Skeletal muscle cell (primary cell): Measurements from ENCODE around the gene PHPT1.
A peak's percentile ranks its signal among the peaks of the same experiment; 100 is the strongest.
"Not testable (repeated sequence)": the region's sequence is repeated elsewhere in the genome, so short reads cannot be mapped to it uniquely, and the experiment has no call there.

ENCODE experiments used
- DNase-seq: peaks from one replicate; pipeline ENCODE4 v3.0.0-alpha.2; 2010; ENCODE audit warnings: low read depth
- H3K4me3 ChIP-seq: 2 replicates; pipeline ENCODE4 v1.5.1; 2011; ENCODE audit warnings: low read depth, mild to moderate bottlenecking, control low read depth, low read length, moderate library complexity

Gene PHPT1

DNA sequence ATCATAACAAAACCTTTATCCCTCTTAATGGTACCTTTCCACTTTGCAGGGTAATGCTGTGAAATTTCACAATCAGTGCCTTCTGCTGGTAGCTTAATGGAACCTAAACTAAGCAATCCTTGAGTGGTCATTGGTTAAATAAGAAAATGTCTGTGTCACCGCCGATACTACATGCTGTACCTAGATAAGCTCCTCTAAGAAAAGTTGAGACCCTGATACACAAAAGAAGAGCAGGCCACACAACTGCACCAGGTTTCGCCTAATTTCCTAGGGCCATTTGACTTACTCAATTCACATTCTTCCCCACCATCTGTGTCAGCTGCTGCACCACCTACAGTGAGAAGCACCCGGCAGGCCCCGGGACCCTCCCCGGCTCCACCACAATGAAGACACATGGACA, 25.9 kb downstream of the PHPT1 start:
- no peak for DNase-seq
- no peak overlapping the region for H3K4me3 ChIP-seq

DNA sequence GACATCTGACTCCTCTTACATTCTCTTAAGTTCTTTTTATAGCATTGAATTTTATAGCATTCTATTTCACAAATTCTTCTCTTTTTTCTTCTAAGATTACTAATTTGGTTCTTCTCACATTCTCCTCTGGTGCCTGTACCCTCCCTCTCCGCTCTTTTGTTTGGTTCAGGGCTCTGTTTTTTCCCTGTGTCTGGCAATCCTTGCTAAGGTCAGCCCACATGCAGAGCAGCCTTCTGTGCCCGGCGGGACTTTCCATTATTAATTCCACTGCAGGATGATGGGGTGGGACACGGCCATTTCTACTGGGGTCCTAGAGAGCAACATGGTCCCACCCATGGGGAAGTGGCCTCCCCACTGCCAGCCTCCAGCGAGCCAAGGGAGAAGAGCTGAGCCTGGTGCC, 27.3 kb downstream of the PHPT1 start:
- no peak overlapping the region for H3K4me3 ChIP-seq
- no peak for DNase-seq

DNA sequence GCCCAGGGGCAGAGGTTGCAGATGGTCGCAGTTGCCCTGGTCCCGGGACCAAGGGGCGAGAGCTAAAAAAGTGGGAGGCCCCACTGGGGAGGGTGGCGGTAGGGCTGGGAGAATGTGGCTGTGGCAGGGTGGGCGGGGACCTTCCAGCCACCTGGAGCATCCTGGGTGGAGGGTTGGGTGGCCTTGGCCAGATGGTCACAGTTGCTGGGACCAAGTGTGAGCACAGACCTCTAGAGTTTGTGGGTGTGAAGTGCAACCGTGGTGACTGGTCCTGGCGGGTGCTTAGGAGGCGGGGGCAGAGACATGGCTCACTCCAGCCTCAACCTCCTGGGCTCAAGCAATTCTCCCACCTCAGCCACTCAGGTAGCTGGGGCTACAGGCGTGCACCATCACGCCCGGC, 31.4 kb downstream of the PHPT1 start:
- no peak for DNase-seq
- H3K4me3 ChIP-seq, result no peak overlapping the region

DNA sequence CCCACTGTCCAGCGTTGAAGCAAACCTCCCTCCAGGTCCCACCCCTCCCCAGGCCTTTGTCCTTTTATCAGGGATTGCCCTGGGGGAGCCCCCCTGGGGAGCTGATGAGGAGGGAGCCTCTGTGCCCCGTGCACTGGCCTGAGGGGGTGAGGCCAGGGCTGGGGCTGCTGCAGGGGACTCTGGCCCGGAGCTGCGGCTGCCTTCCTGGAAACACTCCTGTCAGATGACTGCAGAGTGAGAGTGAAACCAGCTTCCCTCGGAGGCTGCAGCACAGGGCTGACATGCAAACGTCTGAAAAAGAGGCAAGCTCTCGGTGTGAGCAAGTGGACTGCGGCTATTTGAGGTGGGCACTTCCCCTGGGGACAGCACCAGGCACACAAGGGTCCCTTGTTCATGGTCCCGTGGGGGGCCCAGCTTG, 32.5 kb downstream of the PHPT1 start:
- no peak for DNase-seq
- no peak overlapping the region for H3K4me3 ChIP-seq

DNA sequence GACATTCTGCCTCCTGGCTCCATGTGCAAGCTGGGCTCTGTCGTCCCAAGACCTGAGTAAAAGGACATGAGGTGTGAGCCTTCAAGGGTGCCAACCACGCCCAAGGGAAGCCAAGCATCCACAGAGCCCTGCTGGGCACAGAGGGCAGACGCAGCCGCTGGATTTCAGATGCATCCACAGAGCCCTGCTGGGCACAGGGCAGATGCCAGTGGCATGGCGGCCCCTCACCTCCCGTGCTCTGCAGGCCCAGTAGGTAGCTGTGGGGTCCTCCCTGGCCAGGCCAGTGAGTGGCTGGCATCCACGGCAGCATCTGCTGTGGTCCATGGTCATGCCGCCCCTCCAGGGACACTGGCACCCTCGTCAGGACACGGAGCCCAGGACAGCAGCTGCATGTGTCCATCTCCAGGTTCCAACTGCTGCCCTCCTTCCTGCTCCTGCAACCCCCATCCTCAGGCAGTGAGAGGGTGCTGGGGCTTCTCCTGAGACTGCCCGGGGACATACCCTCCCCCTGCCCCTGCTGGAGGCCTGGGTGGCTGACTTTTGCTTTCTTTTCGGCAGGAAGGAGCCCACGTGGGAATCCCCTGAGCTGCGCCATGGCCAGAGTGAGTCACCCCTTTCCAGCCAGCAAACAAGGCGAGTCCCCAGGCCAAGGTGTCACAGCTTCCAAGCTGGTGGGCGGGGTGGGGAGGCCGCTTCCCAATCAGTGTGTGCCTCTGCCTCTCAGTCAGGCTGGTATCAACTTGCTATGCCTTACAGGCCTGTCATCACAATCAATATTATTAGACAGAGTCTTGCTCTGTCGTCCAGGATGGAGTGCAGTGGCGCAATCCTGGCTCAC, 33.1 kb downstream of the PHPT1 start:
- DNase-seq, result peak; percentile 45
- peak overlapping the region; percentile 5 for H3K4me3 ChIP-seq

DNA sequence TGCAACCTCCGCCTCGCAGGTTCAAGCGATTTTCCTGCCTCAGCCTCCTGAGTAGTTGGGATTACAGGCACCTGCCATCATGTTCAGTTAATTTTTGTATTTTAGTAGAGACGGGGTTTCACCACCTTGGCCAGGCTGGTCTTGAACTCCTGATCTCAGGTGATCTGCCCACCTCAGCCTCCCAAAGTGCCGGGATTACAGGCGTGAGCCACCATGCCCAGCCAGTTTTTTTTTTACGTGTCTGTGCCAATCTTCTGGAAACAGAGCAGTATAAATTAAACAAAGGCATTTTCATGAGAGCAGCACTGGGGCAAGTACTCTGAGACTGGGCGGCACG, 33.7 kb downstream of the PHPT1 start:
- H3K4me3 ChIP-seq, DNase-seq: not testable (repeated sequence)

DNA sequence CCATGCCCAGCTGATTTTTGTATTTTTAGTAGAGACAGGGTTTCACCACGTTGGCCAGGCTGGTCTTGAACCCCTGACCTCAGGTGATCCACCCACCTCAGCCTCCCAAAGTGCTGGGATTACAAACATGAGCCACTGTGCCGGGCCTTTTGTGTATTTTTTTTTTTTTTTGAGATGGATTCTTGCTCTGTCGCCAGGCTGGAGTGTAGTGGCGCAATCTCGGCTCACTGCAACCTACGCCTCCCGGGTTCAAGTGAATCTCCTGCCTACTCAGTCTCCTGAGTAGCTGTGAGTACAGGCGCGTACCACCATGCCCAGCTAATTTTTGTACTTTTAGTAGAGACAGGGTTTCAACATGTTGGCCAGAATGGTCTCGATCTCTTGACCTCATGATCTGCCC, 34.5 kb downstream of the PHPT1 start:
- not testable (repeated sequence) for H3K4me3 ChIP-seq, DNase-seq

DNA sequence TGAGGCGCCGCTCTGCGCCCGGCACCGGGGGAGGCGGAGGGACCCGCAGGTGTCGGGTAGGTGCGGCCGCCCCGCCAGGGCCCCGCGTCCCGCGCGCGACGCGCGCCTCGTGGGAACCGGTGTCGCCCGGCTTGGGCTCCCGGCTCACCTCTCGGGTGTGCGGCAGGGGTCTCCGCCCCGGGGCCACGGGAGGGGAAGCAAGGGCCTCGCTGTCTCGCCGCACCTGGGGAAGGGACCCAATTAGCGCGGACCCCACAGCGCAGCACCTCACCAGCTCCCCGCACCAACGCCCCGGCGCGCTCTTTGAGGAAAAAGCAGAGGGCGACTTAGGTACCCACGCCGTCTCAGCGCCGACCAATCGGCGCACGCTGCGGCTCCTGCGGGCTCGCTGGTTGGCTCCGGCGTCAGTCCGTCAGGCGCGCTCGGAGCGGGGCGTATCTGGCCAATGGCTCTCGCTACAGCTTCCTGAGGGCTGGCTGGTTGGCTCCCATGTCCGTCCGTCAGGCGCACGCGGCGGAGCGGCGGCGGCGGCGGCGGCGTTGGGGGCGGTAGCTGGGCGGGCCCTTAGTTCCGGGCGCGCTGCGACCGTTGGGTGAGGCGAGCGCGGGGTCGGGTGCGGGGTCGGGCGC, 36.9 kb downstream of the PHPT1 start, which contains the start of gene TRAF2:
Gene TRAF2 (plus strand): TSS at position 567 of the 629 bp plus-strand sequence. CDS start 12,225 bp downstream, outside the sequence.
- peak within 1 kb of the TSS; percentile 90 for H3K4me3 ChIP-seq
- peak; percentile 99 for DNase-seq

DNA sequence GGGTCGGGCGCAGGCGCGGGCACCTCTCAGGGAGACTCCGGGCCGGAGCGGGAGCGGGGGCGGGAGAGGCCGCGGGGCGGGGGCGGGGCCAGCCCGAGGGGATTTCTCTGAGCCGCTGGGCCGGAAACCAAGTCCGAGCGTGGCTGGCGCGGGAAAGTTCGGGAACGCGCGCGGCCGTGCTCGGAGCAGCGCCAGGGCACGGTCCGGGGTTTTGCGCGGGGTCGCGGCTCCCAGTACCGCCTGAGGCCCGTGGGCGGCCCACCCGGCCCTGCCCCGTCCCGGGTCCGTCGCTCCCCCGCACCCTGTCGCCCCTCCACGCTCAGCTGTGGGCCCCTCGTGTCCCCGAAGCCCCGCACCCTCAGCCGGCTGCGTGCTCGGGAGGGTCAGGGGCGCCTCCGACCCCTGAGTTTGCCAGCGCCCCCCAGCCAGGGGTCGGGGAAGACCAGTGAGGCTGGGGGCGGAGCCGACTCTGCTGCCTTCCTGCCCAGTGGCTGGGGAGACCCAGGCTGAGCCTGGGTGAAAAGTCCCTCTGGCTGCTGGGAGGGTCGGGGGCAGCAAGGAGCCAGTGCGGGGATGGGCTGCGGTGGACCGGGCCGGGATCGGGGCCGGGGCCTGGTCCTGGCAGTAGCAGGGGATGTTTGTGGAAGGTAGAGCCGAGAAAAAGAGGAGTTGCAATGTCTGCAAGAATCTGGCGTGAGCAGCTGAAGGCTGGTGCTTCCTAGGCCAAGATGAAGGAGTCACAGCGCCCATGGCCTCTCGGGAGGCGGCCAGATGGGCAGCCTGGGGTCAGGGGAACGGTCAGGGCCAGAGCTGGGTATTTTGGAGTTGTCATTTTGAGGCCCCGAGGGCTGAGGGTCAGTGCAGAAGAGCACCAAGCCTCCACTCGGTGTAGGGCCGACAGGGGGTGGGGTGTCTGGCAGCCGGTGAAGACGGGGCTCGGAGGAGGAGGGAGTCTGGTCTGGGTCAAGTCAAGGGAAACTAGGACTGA, 37.7 kb downstream of the PHPT1 start:
- peak overlapping the region; percentile 90 for H3K4me3 ChIP-seq
- DNase-seq, result no peak

DNA sequence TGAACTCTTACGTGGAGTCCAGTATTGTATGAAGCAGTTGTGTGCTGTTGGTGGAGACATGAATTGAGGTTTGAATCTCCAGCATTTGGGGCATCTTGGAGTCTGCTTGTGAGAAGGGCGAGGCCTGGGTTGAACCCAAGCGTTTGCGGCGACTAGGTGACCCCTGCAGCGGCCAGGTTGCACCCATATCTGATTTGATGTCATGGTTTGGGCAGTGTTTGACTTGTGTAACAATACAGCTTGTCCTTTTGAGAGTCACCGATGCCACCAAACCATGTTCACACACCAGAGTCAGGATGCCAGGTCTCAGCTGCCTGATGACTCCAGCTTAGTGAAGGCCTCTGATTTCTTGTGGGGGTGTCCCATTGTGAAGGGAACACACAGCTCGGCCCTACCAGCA, 39.2 kb downstream of the PHPT1 start:
- DNase-seq, result no peak
- H3K4me3 ChIP-seq, result no peak overlapping the region

DNA sequence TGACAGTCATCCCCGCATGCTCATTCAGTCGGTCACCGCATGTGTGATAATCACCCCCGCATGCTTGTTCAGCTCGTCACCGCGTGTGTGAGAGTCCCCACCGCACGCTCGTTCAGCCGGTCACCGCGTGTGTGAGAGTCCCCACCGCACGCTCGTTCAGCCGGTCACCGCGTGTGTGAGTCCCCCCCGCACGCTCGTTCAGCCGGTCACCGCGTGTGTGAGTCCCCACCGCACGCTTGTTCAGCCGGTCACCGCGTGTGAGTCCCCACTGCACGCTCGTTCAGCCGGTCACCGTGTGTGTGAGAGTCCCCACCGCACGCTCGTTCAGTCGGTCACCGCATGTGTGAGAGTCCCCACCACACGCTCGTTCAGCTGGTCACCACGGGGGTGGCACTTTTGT, 40.6 kb downstream of the PHPT1 start:
- DNase-seq, result no peak
- H3K4me3 ChIP-seq, result no peak overlapping the region

DNA sequence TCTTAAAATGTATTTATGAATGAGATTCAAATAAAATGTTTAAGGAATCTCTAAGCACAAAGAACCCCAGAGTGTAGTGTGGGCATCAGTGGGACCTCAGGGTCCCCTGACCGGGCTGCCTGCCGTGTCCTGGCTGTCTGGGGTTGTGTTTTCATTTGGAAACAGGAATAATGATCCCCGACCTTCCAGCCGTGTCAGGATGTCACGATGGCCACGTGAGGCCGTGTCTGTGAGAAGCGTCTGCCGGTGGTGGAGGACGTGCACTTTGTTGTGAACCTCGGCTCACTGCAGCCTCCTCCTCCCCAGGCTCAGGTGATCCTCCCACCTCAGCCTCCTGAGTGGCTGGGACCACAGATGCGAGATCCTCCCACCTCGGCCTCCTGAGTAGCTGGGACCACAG, 41.5 kb downstream of the PHPT1 start:
- no peak overlapping the region for H3K4me3 ChIP-seq
- no peak for DNase-seq

DNA sequence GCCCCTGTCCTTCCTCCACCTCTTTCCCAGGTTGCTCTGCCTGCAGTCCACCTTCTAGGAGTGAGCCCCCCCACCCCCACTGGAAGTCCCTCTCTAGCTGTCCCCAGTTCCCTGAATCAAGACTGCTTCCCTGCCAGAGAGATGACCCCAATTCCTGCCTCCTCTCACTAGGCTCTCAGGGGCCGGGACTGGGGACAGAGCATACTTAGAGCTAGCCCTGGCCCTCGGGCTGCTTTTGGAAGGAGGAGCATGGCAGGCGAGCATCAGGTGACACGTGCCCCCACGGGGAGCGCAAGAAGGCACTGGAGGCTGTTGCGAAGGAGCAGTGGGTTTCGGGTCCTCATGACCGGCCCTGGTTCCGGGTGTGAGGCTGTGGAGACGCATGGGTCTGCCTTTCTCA, 46.8 kb downstream of the PHPT1 start:
- no peak for DNase-seq
- H3K4me3 ChIP-seq, result no peak overlapping the region

DNA sequence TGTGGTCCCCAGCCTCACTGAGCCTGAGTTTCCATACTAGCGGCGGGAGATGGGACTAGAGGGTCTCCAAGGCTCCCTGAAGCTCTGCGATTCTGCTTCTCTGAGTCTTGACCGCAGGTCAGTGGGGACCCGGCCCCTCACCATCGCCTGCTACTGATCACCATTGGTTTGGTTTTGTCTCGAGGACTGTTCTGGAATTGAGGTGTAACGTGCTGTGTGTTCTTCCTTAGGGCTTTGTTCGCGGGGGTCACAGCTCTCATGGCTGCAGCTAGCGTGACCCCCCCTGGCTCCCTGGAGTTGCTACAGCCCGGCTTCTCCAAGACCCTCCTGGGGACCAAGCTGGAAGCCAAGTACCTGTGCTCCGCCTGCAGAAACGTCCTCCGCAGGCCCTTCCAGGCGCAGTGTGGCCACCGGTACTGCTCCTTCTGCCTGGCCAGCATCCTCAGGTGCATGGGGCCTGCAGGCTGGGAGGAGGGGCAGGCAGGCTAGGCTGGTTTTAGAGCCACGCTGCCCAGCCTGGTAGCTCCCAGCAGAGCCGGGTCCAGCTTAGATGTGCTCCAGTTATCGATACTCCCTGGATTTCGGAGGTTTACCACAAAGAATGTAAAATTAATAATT, 49.4 kb downstream of the PHPT1 start:
- no peak for DNase-seq
- no peak overlapping the region for H3K4me3 ChIP-seq

DNA sequence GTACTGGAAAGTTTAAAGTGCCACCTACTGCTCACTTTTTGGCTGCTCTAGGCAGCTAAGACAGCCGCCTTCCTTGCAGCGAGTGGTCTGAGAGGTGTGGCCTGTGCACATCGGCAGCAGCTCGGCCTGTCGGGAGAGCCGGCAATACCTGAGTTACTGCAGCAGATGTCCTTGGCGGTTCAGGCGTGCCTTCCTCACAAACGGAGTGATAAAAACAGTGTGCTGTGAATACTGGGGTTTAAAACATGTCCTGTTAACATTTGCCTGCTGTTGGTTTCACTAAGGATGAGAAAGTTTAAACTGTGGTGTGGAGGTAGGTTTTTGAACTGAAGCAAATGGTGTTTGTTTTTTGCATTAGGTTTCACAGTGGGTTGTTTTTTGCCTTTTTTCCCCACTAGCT, 50.0 kb downstream of the PHPT1 start:
- DNase-seq, result no peak
- H3K4me3 ChIP-seq, result no peak overlapping the region

DNA sequence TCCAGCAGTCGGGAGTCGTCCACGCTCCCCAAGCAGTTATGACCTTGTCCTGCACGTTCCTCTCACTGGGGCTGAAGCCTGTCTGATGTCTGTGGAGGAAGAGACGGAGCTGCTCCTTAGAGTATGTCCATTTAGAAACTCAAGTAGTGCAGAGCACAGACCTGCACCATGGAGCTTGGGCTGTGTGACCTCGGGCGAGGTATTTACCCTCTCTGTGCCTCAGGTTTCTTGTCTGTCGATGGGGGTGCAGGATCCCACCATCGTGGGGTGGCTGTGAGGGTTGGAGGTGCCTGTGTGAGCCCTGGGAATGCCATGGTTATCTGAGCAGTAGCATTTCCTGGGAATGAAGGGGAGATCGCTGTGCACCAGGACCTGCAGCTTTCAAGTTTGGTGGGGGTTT, 51.3 kb downstream of the PHPT1 start:
- DNase-seq, result no peak

More for the DNA sequence above, 51.3 kb downstream of the PHPT1 start:
- H3K4me3 ChIP-seq, result no peak overlapping the region
